OCI-LY1 (cell line): ENCODE data around the gene PSMA4.

Source experiments
- H2AFZ ChIP-seq: fragments of 200-600 bp; sonication (generic), shearing (Covaris generic); 2 replicates; pipeline ENCODE4 v1.6.0; 2014; ENCODE audit warnings: antibody characterized with exemption, mild to moderate bottlenecking, low read length
- H3F3A ChIP-seq: fragments of 200-600 bp; sonication (generic), shearing (Covaris generic); 2 replicates; pipeline ENCODE4 v1.6.0; 2014; ENCODE audit warnings: mild to moderate bottlenecking, antibody characterized with exemption, low read length, moderate library complexity; ENCODE audit not compliant: insufficient read depth
- H3K27ac ChIP-seq: fragments of 200-600 bp; sonication (generic); 2 replicates; pipeline ENCODE4 v1.5.1; 2014; ENCODE audit warnings: low read length, mixed run types, mild to moderate bottlenecking, low read depth; ENCODE audit not compliant: poor library complexity, severe bottlenecking
- H3K27me3 ChIP-seq: fragments of 200-600 bp; sonication (generic); 2 replicates; pipeline ENCODE4 v1.6.0; 2014; ENCODE audit warnings: antibody characterized with exemption, mild to moderate bottlenecking, low read length, moderate library complexity; ENCODE audit not compliant: insufficient read depth
- H3K36me3 ChIP-seq: fragments of 200-600 bp; sonication (generic); 2 replicates; pipeline ENCODE4 v1.6.1; 2014; ENCODE audit warnings: mild to moderate bottlenecking, antibody characterized with exemption, low read length, moderate library complexity, mixed read lengths; ENCODE audit not compliant: insufficient read depth
- H3K4me1 ChIP-seq: fragments of 200-600 bp; sonication (generic); 2 replicates; pipeline ENCODE4 v1.5.1; 2014; ENCODE audit warnings: mild to moderate bottlenecking, low read length, moderate library complexity; ENCODE audit not compliant: insufficient read depth, severe bottlenecking
- H3K4me2 ChIP-seq: fragments of 200-600 bp; sonication (generic), shearing (Covaris generic); 2 replicates; pipeline ENCODE4 v1.6.1; 2014; ENCODE audit warnings: low read length
- H3K4me3 ChIP-seq: fragments of 200-600 bp; sonication (generic); 2 replicates; pipeline ENCODE4 v1.5.1; 2014; ENCODE audit warnings: low read length, low read depth, mild to moderate bottlenecking, mixed read lengths; ENCODE audit not compliant: poor library complexity, severe bottlenecking
- H3K79me2 ChIP-seq: fragments of 200-600 bp; shearing (Covaris generic); 2 replicates; pipeline ENCODE4 v1.6.1; 2016; ENCODE audit warnings: mixed run types, low read length, mixed read lengths; ENCODE audit not compliant: insufficient read depth
- H3K9ac ChIP-seq: fragments of 200-600 bp; sonication (generic), shearing (Covaris generic); 2 replicates; pipeline ENCODE4 v1.6.1; 2014; ENCODE audit warnings: mild to moderate bottlenecking, low read length, mixed read lengths
- H3K9me2 ChIP-seq: fragments of 200-600 bp; sonication (generic), shearing (Covaris generic); 2 replicates; pipeline ENCODE4 v1.6.1; 2014; ENCODE audit warnings: low read depth, mild to moderate bottlenecking, low read length, mixed read lengths
- H3K9me3 ChIP-seq: fragments of 200-600 bp; shearing (Covaris generic); 2 replicates; pipeline ENCODE4 v1.6.1; 2014; ENCODE audit warnings: low read length, mixed read lengths
- H4K20me1 ChIP-seq: fragments of 200-600 bp; sonication (generic), shearing (Covaris generic); 2 replicates; pipeline ENCODE4 v1.6.0; 2016; ENCODE audit warnings: mild to moderate bottlenecking, low read length; ENCODE audit not compliant: insufficient read depth
- CTCF ChIP-seq: fragments of 200-600 bp; sonication (generic), shearing (Covaris generic); IDR thresholded peaks from 2 replicates; pipeline ENCODE4 v1.5.1; 2017; ENCODE audit warnings: mild to moderate bottlenecking, antibody characterized with exemption, low read length, moderate library complexity, mixed read lengths
- EZH2 ChIP-seq: fragments of 200-600 bp; sonication (generic), shearing (Covaris generic); IDR thresholded peaks from 2 replicates; pipeline ENCODE4 v1.8.0; 2017; ENCODE audit warnings: borderline replicate concordance, mixed run types, mild to moderate bottlenecking, antibody characterized with exemption, low read length, moderate library complexity, mixed read lengths

The PSMA4 gene

GRCh38 chr15:78599189-78599588, 58.9 kb downstream of the PSMA4 start:
- no peak overlapping the region for H3K27ac ChIP-seq
- H3K36me3 ChIP-seq = no peaks in the 10 kb centered on the region
- H3K9ac ChIP-seq = no peak overlapping the region
- no peak overlapping the region for H3K4me2 ChIP-seq
- H3K9me2 ChIP-seq = no peaks in the 10 kb centered on the region
- no peaks in the 10 kb centered on the region for H3K79me2 ChIP-seq
- no peaks in the 10 kb centered on the region for H3K9me3 ChIP-seq
- H2AFZ ChIP-seq = no peak overlapping the region
- no peak overlapping the region for H3K4me3 ChIP-seq
- H4K20me1 ChIP-seq = no peaks in the 10 kb centered on the region
- peaks cover 8% of the 10 kb centered on the region; the same call in 1 of the 2 replicates for H3K27me3 ChIP-seq
- TF ChIP-seq CTCF (no peak), EZH2 (no peak)
- no peaks in the 10 kb centered on the region for H3F3A ChIP-seq
- H3K4me1 ChIP-seq = no peaks in the 10 kb centered on the region
